A549 (cell line): Measurements from ENCODE around the gene SLC35B2. TPM values are rescaled to one million over a fixed set of nuclear protein-coding genes. Genes with fewer than 3 reads are reported as not detected.

Experiments used
- ATAC-seq, 2 experiments: fragments of 200-7000 bp in 1 of 2; fragments of >200 bp in 1 of 2; cut with Nextera tagmentation in 1 of 2; cut with Tn5 transposase in 1 of 2; 3 replicates each; pipeline versions ENCODE4 v1.8.0 to v1.9.1; 2018 to 2020; ENCODE audit warnings: mild to moderate bottlenecking in 1 of 2, moderate library complexity in 1 of 2
- CTCF ChIA-PET: fragments of 300-600 bp; sonication (Branson Sonifier 250); formaldehyde crosslinking; extraction: SDS; loops from one replicate; lab custom pipeline; 2021; ENCODE audit warnings: antibody characterized with exemption, inconsistent platforms; lab: Yijun Ruan, JAX
- POLR2A ChIA-PET: fragments of 350-600 bp; formaldehyde crosslinking; extraction: SDS; loops from one replicate; lab custom pipeline; 2021; ENCODE audit warnings: antibody characterized with exemption, inconsistent platforms; lab: Yijun Ruan, JAX
- DNase-seq, 2 experiments: peaks; one replicate each; pipeline versions ENCODE4 v3.0.0 to v3.0.0-alpha.2; 2011 to 2016; ENCODE audit warnings: low read depth in 1 of 2, low spot score in 1 of 2
- FAIRE-seq: peaks from 2 replicates; lab custom pipeline; 2011; peaks lifted over from hg19 to GRCh38; lab: Jason Lieb, UNC
- H3K27ac ChIP-seq, 2 experiments: fragments of >200 bp; sonication (Bioruptor Twin); formaldehyde crosslinking; 3 replicates each; pipeline ENCODE4 v1.5.1; 2016 to 2017
- H3K4me1 ChIP-seq: fragments of >200 bp; sonication (Bioruptor Twin); formaldehyde crosslinking; 3 replicates; pipeline ENCODE4 v1.6.1; 2016
- H3K4me2 ChIP-seq: fragments of >200 bp; sonication (Bioruptor Twin); formaldehyde crosslinking; 3 replicates; pipeline ENCODE4 v1.6.1; 2016
- H3K4me3 ChIP-seq: fragments of >200 bp; sonication (Bioruptor Twin); formaldehyde crosslinking; 3 replicates; pipeline ENCODE4 v1.5.1; 2016
- H3K9me3 ChIP-seq: fragments of >200 bp; sonication (Bioruptor Twin); formaldehyde crosslinking; 3 replicates; pipeline ENCODE4 v1.6.1; 2016
- CHD4 ChIP-seq: fragments of 200-600 bp; sonication (generic); IDR thresholded peaks from 2 replicates; pipeline ENCODE4 v1.6.1; 2016; ENCODE audit warnings: antibody characterized with exemption, mild to moderate bottlenecking, borderline replicate concordance
- FOSB ChIP-seq: fragments of 250-450 bp; sonication (Bioruptor Pico); IDR thresholded peaks from 2 replicates; pipeline ENCODE4 v1.5.0; 2020; ENCODE audit warnings: mild to moderate bottlenecking, moderate library complexity
- HDAC2 ChIP-seq: fragments of 200-600 bp; sonication (generic); IDR thresholded peaks from 2 replicates; pipeline ENCODE4 v1.6.1; 2016
- HOXA7 ChIP-seq: fragments of 250-450 bp; sonication (Bioruptor Pico); IDR thresholded peaks from 2 replicates; pipeline ENCODE4 v1.5.0; 2020; ENCODE audit warnings: mild to moderate bottlenecking, moderate library complexity
- KDM5A ChIP-seq: fragments of 200-600 bp; sonication (generic); IDR thresholded peaks from 2 replicates; pipeline ENCODE4 v1.6.1; 2016; ENCODE audit warnings: antibody characterized with exemption, mild to moderate bottlenecking
- MAZ ChIP-seq: fragments of 150-350 bp; IDR thresholded peaks from 2 replicates; pipeline ENCODE4 v1.6.1; 2014; ENCODE audit warnings: antibody characterized with exemption, low read depth, low read length, borderline replicate concordance
- POLR2AphosphoS2 ChIP-seq: conservative IDR thresholded peaks from 2 replicates; pipeline ENCODE4 v1.6.1; 2012; ENCODE audit warnings: low read length, improper control_type of control experiment, inconsistent platforms
- TFCP2L1 ChIP-seq: fragments of 250-450 bp; sonication (Bioruptor Pico); IDR thresholded peaks from 2 replicates; pipeline ENCODE4 v1.5.0; 2021; ENCODE audit warnings: mild to moderate bottlenecking
- ZFP36 ChIP-seq: fragments of 450-650 bp; IDR thresholded peaks from 2 replicates; pipeline ENCODE4 v1.6.1; 2014; ENCODE audit warnings: borderline replicate concordance; ENCODE audit not compliant: partially characterized antibody
- WGBS: methylation state at CpG from one replicate; pipeline ENCODE4 v1.1.6; 2017; ENCODE audit errors: missing lambda C conversion rate; 5-methylcytosine and 5-hydroxymethylcytosine counted together
- polyA plus RNA-seq, 4 experiments: library from polyadenylated mRNA; depleted of rRNA in 3 of 4; stranded (reverse); fragments of >200 nt; fragmentation: RNase III in 1 of 4; extraction: RNeasy Plus Mini Kit Qiagen cat#74134 plus additional on column Dnase treatment in 1 of 4; gene quantifications; 2 replicates in 3 of 4; 3 replicates in 1 of 4; pipeline ENCODE4 v1.2.3, GENCODE V29; 2011 to 2017
- TF ChIP-seq, protein P1 (sequence below): fragments of >200 bp; sonication (Bioruptor Twin); formaldehyde crosslinking; IDR thresholded peaks from 2 replicates; pipeline ENCODE4 v1.6.1; 2016
- TF ChIP-seq, protein P2 (sequence below): IDR thresholded peaks from 2 replicates; pipeline ENCODE4 v1.6.1; 2012
- TF ChIP-seq, protein P3 (sequence below): IDR thresholded peaks from 2 replicates; pipeline ENCODE4 v1.6.1; 2012
- TF ChIP-seq, protein P4 (sequence below): IDR thresholded peaks from 2 replicates; pipeline ENCODE4 v1.6.1; 2012; ENCODE audit warnings: low read depth, borderline replicate concordance

SLC35B2 gene
- polyA plus RNA-seq, 2 of the 4 experiments (the other 2 are of a cell fraction), result 44.5 to 45.6 TPM

DNA sequence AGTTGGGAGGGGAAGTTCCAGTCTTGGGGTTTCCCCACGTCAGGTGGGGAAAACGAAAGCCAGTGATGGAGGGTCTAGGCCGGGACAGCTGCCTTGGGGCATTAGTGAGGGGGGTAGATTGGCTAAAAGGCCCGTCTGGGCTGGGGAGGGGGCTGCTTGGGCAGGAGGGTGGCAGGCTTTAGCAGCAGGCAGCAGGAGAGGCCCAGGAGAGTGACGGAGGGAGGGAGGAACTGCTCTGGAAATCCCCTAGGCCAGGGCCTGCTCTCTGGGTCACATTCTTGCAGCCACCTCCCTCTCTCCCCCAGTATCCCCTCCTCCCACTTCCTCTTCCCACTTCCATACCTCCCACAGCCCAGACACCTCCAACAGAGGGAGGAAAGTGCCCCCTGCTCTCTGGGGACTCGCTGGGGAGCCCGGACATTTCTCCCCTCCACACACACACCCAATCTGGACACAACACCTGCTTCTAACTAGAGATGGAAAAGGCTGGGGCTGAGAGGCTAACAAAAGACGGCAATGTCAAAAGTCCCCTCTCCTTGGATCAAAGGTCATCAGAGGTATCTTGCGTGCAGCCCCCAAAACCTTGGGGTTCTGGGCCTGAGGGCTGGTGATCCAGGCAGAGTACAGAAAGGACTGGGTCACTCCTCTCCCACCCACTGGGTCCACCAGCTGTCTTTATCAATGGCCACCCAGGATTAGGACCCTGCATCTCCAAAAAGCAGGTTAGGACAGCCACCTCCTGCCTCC lies 6.2 kb upstream of the SLC35B2 start:
- Histone ChIP-seq H3K4me2 (peak overlapping the region; percentile 97), H3K9me3 (no peaks in the 10 kb centered on the region), H3K4me1 (peaks cover 23% of the 10 kb centered on the region), H3K27ac (peak overlapping the region; percentile 81 to 90), H3K4me3 (peak overlapping the region; percentile 81; the same call in 2 of the 3 replicates)
- FAIRE-seq (no peak), ATAC-seq (peak in 1 of 2 experiments; percentile 42; a peak in 3 of 6 replicates), DNase-seq (peak; percentile 24 to 33)
- ChIA-PET CTCF (interaction anchor here (0.7 to 2.7 kb wide), 6 partner anchors 9 to 167 kb away, joined by 3 to 13 read pairs (median 4); no protein-coding TSS in a partner anchor), POLR2A (interaction anchor here (1.0 kb wide), 1 partner anchor 17 kb away, joined by 5 read pairs; the partner anchor contains the start of gene HSP90AB1)
- 20% methylated on average over 9 of the region's 9 CpGs for WGBS
- TF ChIP-seq, protein P1, sequence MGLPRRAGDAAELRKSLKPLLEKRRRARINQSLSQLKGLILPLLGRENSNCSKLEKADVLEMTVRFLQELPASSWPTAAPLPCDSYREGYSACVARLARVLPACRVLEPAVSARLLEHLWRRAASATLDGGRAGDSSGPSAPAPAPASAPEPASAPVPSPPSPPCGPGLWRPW, result no peak
- TF ChIP-seq, protein P2, sequence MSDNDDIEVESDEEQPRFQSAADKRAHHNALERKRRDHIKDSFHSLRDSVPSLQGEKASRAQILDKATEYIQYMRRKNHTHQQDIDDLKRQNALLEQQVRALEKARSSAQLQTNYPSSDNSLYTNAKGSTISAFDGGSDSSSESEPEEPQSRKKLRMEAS, result no peak
- TF ChIP-seq HOXA7 (no peak), ZFP36 (no peak), FOSB (CRISPR knock-in tag) (no peak), TFCP2L1 (CRISPR knock-in tag) (no peak), MAZ (no peak)
- TF ChIP-seq, protein P3, sequence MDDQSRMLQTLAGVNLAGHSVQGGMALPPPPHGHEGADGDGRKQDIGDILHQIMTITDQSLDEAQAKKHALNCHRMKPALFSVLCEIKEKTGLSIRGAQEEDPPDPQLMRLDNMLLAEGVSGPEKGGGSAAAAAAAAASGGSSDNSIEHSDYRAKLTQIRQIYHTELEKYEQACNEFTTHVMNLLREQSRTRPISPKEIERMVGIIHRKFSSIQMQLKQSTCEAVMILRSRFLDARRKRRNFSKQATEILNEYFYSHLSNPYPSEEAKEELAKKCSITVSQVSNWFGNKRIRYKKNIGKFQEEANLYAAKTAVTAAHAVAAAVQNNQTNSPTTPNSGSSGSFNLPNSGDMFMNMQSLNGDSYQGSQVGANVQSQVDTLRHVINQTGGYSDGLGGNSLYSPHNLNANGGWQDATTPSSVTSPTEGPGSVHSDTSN, result no peak

DNA sequence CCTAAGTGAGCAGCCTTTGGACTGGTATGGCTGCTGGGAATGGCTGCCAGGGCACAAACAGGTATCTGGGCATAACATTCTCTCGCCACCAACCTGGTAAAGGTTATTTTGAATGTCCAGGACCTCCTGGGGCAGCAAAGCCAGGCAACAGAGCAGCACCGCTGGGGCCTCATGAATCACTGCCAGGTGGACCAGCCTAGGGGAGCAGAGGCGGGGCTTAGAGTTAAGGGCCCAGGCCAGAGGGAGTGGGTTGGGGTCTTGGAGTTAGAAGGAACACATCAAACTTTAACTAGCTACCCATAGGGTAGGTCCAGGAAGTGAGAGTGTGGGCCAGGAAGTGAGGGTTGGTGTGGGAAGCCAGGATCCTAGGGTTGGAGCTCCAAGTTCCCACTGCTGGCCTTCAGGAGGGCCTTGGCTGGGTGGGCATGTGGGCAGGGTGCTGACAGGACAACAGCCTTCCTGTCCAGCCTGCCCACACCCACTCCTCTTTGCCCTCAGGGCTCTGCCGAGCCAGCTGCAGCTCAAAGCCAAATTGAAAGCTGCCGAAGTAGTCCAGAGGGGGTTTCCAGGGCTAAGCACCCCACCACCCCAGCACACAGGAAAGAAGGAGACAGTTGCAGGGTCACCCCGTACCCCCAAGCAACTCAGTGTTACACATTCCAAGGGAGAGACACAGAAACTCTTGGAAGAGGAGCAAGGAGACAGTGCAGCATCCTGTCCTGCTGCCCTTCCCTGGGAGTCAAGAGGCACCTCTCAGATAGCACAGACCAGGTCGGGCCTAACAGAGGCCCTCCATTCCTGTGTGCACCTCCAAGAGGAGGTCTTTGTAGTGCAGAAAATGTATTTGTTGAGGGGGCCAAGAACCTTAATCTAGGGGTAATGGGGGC lies 5.4 kb upstream of the SLC35B2 start:
- DNase-seq, result no peak
- Histone ChIP-seq H3K27ac (peak overlapping the region; percentile 81 to 90; a peak in 5 of 6 replicates), H3K9me3 (no peaks in the 10 kb centered on the region), H3K4me2 (peak overlapping the region; percentile 97), H3K4me1 (peaks cover 27% of the 10 kb centered on the region), H3K4me3 (peak overlapping the region; percentile 81; the same call in 1 of the 3 replicates)
- ChIA-PET POLR2A (interaction anchor here (0.6 kb wide), 1 partner anchor 16 kb away, joined by 3 read pairs; the partner anchor contains the start of gene HSP90AB1), CTCF (interaction anchor here (1.0 to 2.7 kb wide), 6 partner anchors 9 to 166 kb away, joined by 3 to 13 read pairs (median 4); no protein-coding TSS in a partner anchor)
- TF ChIP-seq HDAC2 (no peak), POLR2AphosphoS2 (no peak), CHD4 (no peak)
- TF ChIP-seq, protein P4, sequence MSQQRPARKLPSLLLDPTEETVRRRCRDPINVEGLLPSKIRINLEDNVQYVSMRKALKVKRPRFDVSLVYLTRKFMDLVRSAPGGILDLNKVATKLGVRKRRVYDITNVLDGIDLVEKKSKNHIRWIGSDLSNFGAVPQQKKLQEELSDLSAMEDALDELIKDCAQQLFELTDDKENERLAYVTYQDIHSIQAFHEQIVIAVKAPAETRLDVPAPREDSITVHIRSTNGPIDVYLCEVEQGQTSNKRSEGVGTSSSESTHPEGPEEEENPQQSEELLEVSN, result no peak
- FAIRE-seq, result no peak
- no peak for ATAC-seq
- 57% methylated on average over 7 of the region's 7 CpGs for WGBS

DNA sequence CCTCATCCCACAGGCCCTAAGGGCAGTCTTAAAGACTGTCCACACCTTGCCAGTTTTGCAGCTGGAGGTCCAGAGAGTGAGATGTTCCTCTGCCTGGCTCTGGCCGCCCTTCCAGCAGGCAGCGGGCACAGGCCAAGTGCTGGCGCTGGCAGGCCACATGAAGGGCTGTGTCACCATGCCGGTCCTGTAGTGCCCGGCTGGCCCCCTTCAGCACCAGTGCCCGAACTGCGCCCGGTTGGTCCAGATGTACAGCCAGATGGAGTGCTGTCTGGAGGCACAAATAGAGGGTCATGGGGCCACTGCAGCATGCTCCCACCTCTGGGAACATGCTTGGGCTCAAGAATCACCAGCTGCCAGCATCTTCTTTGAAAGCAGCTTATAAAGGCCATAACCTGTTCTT lies 4.3 kb upstream of the SLC35B2 start:
- no peak for ATAC-seq
- Histone ChIP-seq H3K27ac (no peak overlapping the region), H3K4me2 (no peak overlapping the region)
- TF ChIP-seq KDM5A, result no peak
- TF ChIP-seq, all 56 proteins: peak for 0
- FAIRE-seq, result no peak
- H3K4me3 ChIP-seq, result no peak overlapping the region
- DNase-seq, result no peak
- POLR2A ChIA-PET, result no interaction called here
- H3K9me3 ChIP-seq, result no peaks in the 10 kb centered on the region
- CTCF ChIA-PET, result interaction anchor here (1.0 to 2.7 kb wide), 6 partner anchors 8 to 77 kb away, joined by 3 to 13 read pairs (median 4); no protein-coding TSS in a partner anchor
- WGBS, result no CpG with 5 or more reads among the region's 8 CpGs
- H3K4me1 ChIP-seq, result peaks cover 27% of the 10 kb centered on the region
